AML-193 (cell line): ENCODE results near the gene CCDC188.

ENCODE experiments used
- DNase-seq, 2 experiments: peaks; one replicate each; lab custom pipeline; 2025; lab: John Stamatoyannopoulos, UW

The CCDC188 gene

GRCh38 chr22:20150381-20151275 lies at the start of gene CCDC188:
Gene CCDC188, minus strand, starts transcription at chr22:20151055. Its CDS starts 69 bp downstream, at chr22:20150986.
- DNase-seq = no peak

- DNase-seq = no peak
Measured at GRCh38 chr22:20199906-20200305, 49.1 kb upstream of the CCDC188 start.

GRCh38 chr22:20199413-20199842 lies 48.6 kb upstream of the CCDC188 start:
- no peak for DNase-seq

DNA sequence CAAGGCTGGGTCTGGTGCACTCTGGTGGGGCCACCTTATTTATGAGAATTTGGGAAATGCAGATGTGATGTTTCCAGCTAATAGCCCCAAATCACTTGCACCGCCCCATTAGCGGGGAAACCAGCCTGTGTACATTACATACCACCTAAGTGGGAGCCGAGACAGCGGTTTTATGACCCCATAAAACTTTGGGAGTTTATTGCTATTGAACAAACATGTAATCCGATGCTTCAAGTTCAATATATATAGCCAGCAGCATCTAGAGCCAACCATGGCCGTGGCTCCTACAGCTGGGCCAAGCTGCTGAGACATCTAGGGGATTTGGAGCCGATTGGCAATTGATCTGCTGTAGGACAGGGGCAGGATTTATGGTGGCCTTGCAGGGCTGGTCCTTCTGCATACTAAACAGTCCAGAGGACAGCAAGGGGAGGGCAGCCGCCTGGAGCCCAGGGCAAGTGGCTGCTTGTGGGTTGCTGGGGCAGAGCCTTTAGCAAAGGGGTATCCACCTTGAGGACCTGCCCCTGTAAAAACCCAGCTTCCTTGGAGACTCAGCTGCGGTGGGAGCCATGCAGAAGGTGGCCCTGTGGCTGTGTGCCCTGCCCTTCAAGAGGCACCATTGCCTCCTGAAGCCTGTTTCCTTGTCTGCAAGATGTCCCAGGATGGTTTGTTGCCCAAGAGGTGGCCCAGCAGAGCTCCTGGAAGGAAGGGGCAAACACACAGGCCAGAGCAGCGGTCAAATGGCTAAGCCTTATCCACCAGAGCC lies 47.9 kb upstream of the CCDC188 start:
- no peak for DNase-seq

- DNase-seq = no peak
Measured at GRCh38 chr22:20197407-20198030, 46.7 kb upstream of the CCDC188 start.

DNA sequence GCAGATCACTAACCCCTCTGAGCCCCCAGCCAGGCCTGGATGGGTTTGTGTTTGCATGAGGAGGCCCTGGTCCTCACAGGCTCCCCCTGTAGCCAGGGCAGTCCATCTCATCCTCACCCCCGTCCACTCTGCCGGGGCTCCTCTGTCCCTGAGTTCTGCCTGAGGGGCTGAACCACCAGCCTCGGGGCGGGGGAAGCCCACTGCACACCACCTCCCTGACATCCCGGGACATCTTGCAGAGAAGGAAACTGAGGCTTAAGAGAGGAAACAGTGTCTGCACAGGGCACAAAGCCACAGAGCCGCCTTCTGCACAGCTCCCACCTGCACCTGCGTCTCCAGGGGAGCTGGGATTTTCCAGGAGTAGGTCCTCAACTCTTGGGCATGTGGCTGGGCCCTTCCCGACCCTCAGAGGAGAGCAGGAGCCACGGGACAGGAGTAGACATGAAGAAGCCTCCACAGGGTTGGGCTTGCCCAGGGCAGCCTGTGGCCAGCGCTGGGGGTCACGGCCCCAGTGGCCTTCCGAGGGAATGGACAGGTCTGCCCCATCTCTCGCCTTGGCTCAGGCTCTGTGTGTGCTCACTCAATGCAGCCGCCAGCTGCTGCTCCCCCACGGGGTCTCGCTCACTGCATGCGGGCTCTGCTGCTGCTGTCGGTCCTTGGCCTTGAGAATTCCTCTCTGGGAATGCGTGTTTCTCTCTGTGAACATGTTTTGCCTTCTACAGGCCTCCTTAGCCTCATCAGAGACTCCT lies 45.4 kb upstream of the CCDC188 start:
- DNase-seq = no peak

GRCh38 chr22:20194681-20195593 lies 44.1 kb upstream of the CCDC188 start:
- no peak for DNase-seq

DNA sequence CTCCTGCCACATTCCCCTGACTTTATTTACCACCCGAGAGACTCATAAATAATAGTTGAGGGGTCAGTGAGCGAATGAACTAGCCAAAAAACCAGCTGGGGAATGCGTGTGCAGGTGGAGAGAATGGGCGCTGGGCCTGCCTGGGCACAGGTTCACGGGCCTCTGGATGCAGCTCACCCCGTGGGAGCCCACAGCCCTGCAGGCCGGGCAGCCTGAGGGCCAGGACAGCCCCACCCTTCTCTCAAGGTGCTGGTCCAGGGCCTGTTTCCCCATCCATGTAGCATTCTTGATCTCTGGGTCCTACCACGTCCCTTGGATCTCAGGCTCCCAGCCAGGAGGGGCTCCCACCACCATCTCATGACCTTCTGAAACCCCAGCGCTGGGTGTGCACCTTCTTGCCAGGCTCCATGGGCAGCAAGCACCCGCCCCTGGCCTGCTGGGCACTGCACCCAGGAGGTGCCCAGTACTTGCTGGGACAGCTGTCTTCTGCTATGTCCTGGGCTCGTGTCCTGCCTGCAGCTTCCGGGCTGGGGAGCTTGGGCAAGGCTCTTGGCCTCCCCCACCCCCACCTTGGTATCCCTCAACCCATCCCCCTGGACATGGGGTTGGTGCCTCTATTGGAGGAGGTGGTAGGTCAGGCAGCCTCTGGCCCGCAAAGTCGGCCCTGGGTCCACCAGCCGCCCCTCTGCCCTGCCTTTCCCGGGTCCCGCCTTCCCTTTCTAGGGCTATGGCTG lies 43.1 kb upstream of the CCDC188 start:
- DNase-seq = no peak

GRCh38 chr22:20192972-20193760 lies 42.3 kb upstream of the CCDC188 start:
- DNase-seq = no peak

- no peak for DNase-seq
Measured at GRCh38 chr22:20192293-20192971, 41.6 kb upstream of the CCDC188 start.

DNA sequence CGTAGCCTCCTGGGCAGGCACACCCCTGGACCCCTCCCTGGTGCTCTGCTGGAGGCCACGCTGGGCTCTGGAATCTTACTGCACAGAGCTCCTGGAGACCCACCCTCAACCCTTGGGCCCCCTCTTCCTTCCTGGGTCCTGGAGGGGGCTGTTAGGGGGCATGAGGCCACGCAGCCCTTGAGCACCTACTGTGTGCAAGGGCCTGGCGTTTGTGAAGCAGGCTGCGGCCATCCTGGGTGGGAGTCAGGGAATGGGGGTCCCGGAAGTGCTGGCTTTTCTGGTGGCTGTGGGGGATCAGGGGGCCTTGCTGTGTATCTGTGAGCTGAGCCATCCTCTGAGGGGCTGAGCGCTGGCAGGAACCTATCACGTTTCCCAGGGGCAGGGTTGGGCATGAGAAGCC lies 40.9 kb upstream of the CCDC188 start:
- no peak for DNase-seq

DNA sequence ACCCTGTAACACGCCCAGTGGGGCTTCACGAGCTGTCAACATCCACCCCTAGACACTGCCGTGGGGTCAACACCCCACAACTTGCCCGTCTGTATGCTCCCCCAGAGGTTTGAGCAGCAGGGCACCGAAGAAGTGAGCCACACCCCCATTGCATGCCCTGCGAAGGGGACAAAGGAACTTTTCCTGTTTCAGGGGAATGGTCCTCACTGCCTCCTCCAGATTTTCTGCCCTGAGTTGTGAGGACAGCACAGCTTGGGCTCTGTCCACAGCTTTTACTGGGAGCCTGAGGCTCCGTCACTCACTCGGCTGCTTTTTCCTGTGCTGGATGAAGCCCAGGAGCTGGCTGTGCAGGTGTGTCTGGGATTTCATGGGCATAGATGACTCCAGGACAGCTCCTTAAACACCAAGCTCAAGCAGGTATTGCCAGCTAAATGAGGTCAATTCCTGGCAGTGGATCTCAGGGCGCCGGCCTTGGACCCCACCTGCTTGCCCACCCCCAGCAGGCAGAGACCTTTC lies 40.2 kb upstream of the CCDC188 start:
- DNase-seq = no peak

- DNase-seq = no peak
Measured at GRCh38 chr22:20188567-20188877, 37.7 kb upstream of the CCDC188 start.

- DNase-seq = no peak
Measured at GRCh38 chr22:20187777-20188566, 37.1 kb upstream of the CCDC188 start.

- no peak for DNase-seq
Measured at GRCh38 chr22:20186871-20187546, 36.2 kb upstream of the CCDC188 start.

GRCh38 chr22:20186183-20186870 lies 35.5 kb upstream of the CCDC188 start:
- DNase-seq = no peak

- no peak for DNase-seq
Measured at GRCh38 chr22:20185750-20186149, 34.9 kb upstream of the CCDC188 start.
